WTC11 (cell line): Measurements from ENCODE around the gene IGFALS. TPM values are rescaled to one million over a fixed set of nuclear protein-coding genes. Genes with fewer than 3 reads are reported as not detected.

Experiments used
- ATAC-seq: fragments of 200-7000 bp; cut with Tn5 transposase; 2 replicates; pipeline ENCODE4 v1.10.0; 2021; ENCODE audit warnings: mild to moderate bottlenecking, moderate library complexity
- CTCF ChIA-PET: fragments of 300-600 bp; sonication (Branson Sonifier 250); formaldehyde crosslinking; loops from one replicate; lab custom pipeline; 2021; ENCODE audit warnings: antibody characterized with exemption; lab: Charles Lee
- POLR2A ChIA-PET: fragments of 350-600 bp; sonication (Branson Sonifier 250); formaldehyde crosslinking; loops from one replicate; lab custom pipeline; 2021; ENCODE audit warnings: antibody characterized with exemption; lab: Charles Lee
- DNase-seq: peaks from one replicate; pipeline ENCODE4 v3.0.0; 2021; ENCODE audit warnings: low spot score
- H3K27ac Mint-ChIP-seq: 2 replicates; pipeline ENCODE4 v1.8.0; 2021; ENCODE audit warnings: mixed read lengths
- H3K27me3 Mint-ChIP-seq: 2 replicates; pipeline ENCODE4 v1.8.0; 2021; ENCODE audit warnings: low read depth, mild to moderate bottlenecking, moderate library complexity, mixed read lengths
- H3K36me3 Mint-ChIP-seq: 2 replicates; pipeline ENCODE4 v1.8.0; 2021; ENCODE audit warnings: mixed read lengths
- H3K4me1 Mint-ChIP-seq: 2 replicates; pipeline ENCODE4 v1.8.0; 2022; ENCODE audit warnings: mixed read lengths
- H3K4me3 Mint-ChIP-seq: 2 replicates; pipeline ENCODE4 v1.8.0; 2021; ENCODE audit warnings: mild to moderate bottlenecking, moderate library complexity, mixed read lengths
- H3K9me3 Mint-ChIP-seq: 2 replicates; pipeline ENCODE4 v1.8.0; 2021; ENCODE audit warnings: mixed read lengths
- ATF2 ChIP-seq: sonication (generic); formaldehyde crosslinking; IDR thresholded peaks from 2 replicates; pipeline ENCODE4 v1.8.1; 2022; ENCODE audit warnings: low read depth, missing genetic modification reagents, borderline replicate concordance
- CBFB ChIP-seq: sonication (generic); formaldehyde crosslinking; IDR thresholded peaks from 2 replicates; pipeline ENCODE4 v1.8.1; 2022; ENCODE audit warnings: mild to moderate bottlenecking, low read depth, missing genetic modification reagents
- CREM ChIP-seq: sonication (generic); formaldehyde crosslinking; IDR thresholded peaks from 2 replicates; pipeline ENCODE4 v1.8.1; 2022; ENCODE audit warnings: mild to moderate bottlenecking, missing genetic modification reagents, moderate library complexity
- E2F5 ChIP-seq: sonication (generic); formaldehyde crosslinking; IDR thresholded peaks from 2 replicates; pipeline ENCODE4 v1.8.1; 2022; ENCODE audit warnings: mild to moderate bottlenecking, moderate library complexity, missing genetic modification reagents
- FOXP1 ChIP-seq: sonication (generic); formaldehyde crosslinking; IDR thresholded peaks from 2 replicates; pipeline ENCODE4 v1.8.0; 2022; ENCODE audit warnings: missing genetic modification reagents, mild to moderate bottlenecking, moderate library complexity, borderline replicate concordance
- GABPB1 ChIP-seq: sonication (generic); formaldehyde crosslinking; IDR thresholded peaks from 2 replicates; pipeline ENCODE4 v1.8.1; 2023; ENCODE audit warnings: mild to moderate bottlenecking, missing genetic modification reagents
- IRF1 ChIP-seq: sonication (generic); formaldehyde crosslinking; IDR thresholded peaks from 2 replicates; pipeline ENCODE4 v1.8.0; 2023; ENCODE audit warnings: missing genetic modification reagents
- JUN ChIP-seq: sonication (generic); formaldehyde crosslinking; IDR thresholded peaks from 2 replicates; pipeline ENCODE4 v1.8.0; 2023; ENCODE audit warnings: mild to moderate bottlenecking, missing genetic modification reagents
- KAT7 ChIP-seq: sonication (generic); formaldehyde crosslinking; IDR thresholded peaks from 2 replicates; pipeline ENCODE4 v1.8.1; 2023; ENCODE audit warnings: missing genetic modification reagents, mild to moderate bottlenecking, borderline replicate concordance
- RELA ChIP-seq: sonication (generic); formaldehyde crosslinking; IDR thresholded peaks from 2 replicates; pipeline ENCODE4 v1.8.1; 2022; ENCODE audit warnings: missing genetic modification reagents, mild to moderate bottlenecking, borderline replicate concordance
- SMAD3 ChIP-seq: sonication (generic); formaldehyde crosslinking; IDR thresholded peaks from 2 replicates; pipeline ENCODE4 v1.8.0; 2022; ENCODE audit warnings: missing genetic modification reagents, mild to moderate bottlenecking, borderline replicate concordance
- SP1 ChIP-seq: sonication (generic); formaldehyde crosslinking; conservative IDR thresholded peaks from 2 replicates; pipeline ENCODE4 v1.8.1; 2022; ENCODE audit warnings: missing genetic modification reagents
- TCF7 ChIP-seq: sonication (generic); formaldehyde crosslinking; IDR thresholded peaks from 2 replicates; pipeline ENCODE4 v1.8.0; 2022; ENCODE audit warnings: mild to moderate bottlenecking, low read depth, missing genetic modification reagents, moderate library complexity
- TEAD1 ChIP-seq: sonication (generic); formaldehyde crosslinking; IDR thresholded peaks from 2 replicates; pipeline ENCODE4 v1.8.0; 2022; ENCODE audit warnings: mild to moderate bottlenecking, missing genetic modification reagents
- ZBTB21 ChIP-seq: sonication (generic); formaldehyde crosslinking; IDR thresholded peaks from 2 replicates; pipeline ENCODE4 v1.8.1; 2023; ENCODE audit warnings: mild to moderate bottlenecking, missing genetic modification reagents, borderline replicate concordance
- ZNF219 ChIP-seq: sonication (generic); formaldehyde crosslinking; IDR thresholded peaks from 2 replicates; pipeline ENCODE4 v1.8.0; 2023; ENCODE audit warnings: missing genetic modification reagents, mild to moderate bottlenecking, borderline replicate concordance
- ZNF263 ChIP-seq: sonication (generic); formaldehyde crosslinking; IDR thresholded peaks from 2 replicates; pipeline ENCODE4 v1.8.1; 2022; ENCODE audit warnings: low read depth, mild to moderate bottlenecking, moderate library complexity, missing genetic modification reagents
- total RNA-seq: library from RNA; stranded (reverse); gene quantifications from 3 replicates; pipeline ENCODE4 v1.2.3, GENCODE V29; 2021
- TF ChIP-seq, protein P1 (sequence below): fragments of 200-600 bp; IDR thresholded peaks from 2 replicates; pipeline ENCODE4 v1.8.0; 2022; ENCODE audit warnings: antibody characterized with exemption
- TF ChIP-seq, protein P2 (sequence below): fragments of 250-450 bp; sonication (Bioruptor Pico); IDR thresholded peaks from 2 replicates; pipeline ENCODE4 v1.8.0; 2021; ENCODE audit warnings: mild to moderate bottlenecking
- TF ChIP-seq, protein P3 (sequence below): sonication (generic); formaldehyde crosslinking; IDR thresholded peaks from 2 replicates; pipeline ENCODE4 v1.8.1; 2023; ENCODE audit warnings: mild to moderate bottlenecking, missing genetic modification reagents
- TF ChIP-seq, protein P4 (sequence below): fragments of 250-450 bp; sonication (Bioruptor Pico); IDR thresholded peaks from 2 replicates; pipeline ENCODE4 v1.9.0; 2021; ENCODE audit warnings: mild to moderate bottlenecking
- TF ChIP-seq, protein P5 (sequence below): sonication (generic); formaldehyde crosslinking; IDR thresholded peaks from 2 replicates; pipeline ENCODE4 v1.8.1; 2023; ENCODE audit warnings: mild to moderate bottlenecking, missing genetic modification reagents, moderate library complexity

Gene IGFALS
- total RNA-seq, 1 experiment from 2014 or later, result not detected

DNA sequence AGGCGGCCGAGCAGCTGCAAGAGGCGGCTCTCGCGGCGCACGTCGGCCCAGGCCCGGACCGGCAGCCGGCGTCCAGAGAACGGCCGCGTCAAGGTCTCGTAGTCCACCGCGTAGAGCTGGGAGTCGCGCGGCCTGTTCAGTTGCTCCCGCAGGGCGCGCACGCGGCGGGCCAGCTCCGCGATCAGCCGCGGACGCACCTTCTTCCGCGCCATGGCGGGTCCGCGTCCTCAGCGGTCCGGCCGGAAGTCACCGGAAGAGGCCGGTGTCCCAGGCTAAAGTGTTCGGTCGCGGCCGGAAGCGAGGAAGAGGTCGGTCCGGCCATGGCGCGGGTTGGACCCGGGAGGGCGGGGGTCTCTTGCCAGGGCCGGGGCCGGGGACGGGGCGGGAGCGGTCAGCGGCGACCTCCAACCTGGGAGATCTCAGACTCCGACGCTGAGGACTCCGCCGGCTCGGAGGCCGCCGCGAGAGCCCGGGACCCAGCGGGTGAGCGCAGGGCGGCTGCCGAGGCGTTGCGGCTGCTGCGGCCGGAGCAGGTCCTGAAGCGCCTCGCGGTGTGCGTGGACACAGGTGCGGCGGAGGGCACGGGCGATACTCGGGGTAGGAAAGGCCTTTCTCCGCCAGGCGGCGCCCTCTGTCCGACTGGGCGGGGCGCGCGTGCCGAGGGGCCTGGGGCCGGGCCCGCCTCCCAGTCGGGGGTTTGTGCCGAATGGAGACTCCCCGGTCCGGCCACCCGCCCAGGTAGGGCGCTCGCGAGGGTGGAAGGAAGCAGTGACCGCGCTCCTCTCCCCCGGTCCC, 20.4 kb downstream of the IGFALS start, which contains the start of gene MRPS34:
Gene MRPS34, minus strand, starts transcription at position 227 of the 795 bp plus-strand sequence. Its CDS starts 15 bp downstream, at position 212.
- Mint-ChIP-seq H3K27me3 (no peaks in the 10 kb centered on the region; the same call in 1 of the 2 replicates), H3K4me3 (peak within 1 kb of the TSS; percentile 99)
- TF ChIP-seq, protein P1, sequence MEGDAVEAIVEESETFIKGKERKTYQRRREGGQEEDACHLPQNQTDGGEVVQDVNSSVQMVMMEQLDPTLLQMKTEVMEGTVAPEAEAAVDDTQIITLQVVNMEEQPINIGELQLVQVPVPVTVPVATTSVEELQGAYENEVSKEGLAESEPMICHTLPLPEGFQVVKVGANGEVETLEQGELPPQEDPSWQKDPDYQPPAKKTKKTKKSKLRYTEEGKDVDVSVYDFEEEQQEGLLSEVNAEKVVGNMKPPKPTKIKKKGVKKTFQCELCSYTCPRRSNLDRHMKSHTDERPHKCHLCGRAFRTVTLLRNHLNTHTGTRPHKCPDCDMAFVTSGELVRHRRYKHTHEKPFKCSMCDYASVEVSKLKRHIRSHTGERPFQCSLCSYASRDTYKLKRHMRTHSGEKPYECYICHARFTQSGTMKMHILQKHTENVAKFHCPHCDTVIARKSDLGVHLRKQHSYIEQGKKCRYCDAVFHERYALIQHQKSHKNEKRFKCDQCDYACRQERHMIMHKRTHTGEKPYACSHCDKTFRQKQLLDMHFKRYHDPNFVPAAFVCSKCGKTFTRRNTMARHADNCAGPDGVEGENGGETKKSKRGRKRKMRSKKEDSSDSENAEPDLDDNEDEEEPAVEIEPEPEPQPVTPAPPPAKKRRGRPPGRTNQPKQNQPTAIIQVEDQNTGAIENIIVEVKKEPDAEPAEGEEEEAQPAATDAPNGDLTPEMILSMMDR, result peak; percentile 74
- peak; percentile 89 for TF ChIP-seq GABPB1 (CRISPR knock-in tag)
- 0 out of 2 replicates have a peak, but pooled peaks have one; percentile 63 for TF ChIP-seq SMAD3 (CRISPR knock-in tag)
- TF ChIP-seq, protein P2, sequence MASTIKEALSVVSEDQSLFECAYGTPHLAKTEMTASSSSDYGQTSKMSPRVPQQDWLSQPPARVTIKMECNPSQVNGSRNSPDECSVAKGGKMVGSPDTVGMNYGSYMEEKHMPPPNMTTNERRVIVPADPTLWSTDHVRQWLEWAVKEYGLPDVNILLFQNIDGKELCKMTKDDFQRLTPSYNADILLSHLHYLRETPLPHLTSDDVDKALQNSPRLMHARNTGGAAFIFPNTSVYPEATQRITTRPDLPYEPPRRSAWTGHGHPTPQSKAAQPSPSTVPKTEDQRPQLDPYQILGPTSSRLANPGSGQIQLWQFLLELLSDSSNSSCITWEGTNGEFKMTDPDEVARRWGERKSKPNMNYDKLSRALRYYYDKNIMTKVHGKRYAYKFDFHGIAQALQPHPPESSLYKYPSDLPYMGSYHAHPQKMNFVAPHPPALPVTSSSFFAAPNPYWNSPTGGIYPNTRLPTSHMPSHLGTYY (CRISPR knock-in tag), result no peak
- TF ChIP-seq ZNF263 (CRISPR knock-in tag), result peak; percentile 20; the same call in 1 of the 2 replicates
- TF ChIP-seq ZNF219 (CRISPR knock-in tag), result no peak
- TF ChIP-seq, protein P3, sequence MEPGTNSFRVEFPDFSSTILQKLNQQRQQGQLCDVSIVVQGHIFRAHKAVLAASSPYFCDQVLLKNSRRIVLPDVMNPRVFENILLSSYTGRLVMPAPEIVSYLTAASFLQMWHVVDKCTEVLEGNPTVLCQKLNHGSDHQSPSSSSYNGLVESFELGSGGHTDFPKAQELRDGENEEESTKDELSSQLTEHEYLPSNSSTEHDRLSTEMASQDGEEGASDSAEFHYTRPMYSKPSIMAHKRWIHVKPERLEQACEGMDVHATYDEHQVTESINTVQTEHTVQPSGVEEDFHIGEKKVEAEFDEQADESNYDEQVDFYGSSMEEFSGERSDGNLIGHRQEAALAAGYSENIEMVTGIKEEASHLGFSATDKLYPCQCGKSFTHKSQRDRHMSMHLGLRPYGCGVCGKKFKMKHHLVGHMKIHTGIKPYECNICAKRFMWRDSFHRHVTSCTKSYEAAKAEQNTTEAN, result no peak
- TF ChIP-seq JUN (CRISPR knock-in tag), result peak; percentile 71; the same call in 1 of the 2 replicates
- peak; percentile 68; the same call in 1 of the 2 replicates for TF ChIP-seq E2F5 (CRISPR knock-in tag)
- TF ChIP-seq IRF1 (CRISPR knock-in tag), result 0 out of 2 replicates have a peak, but pooled peaks have one; percentile 78
- peak; percentile 75 for TF ChIP-seq SP1
- TF ChIP-seq TEAD1, result peak; percentile 78
- peak; percentile 33; the same call in 1 of the 2 replicates for TF ChIP-seq CREM (CRISPR knock-in tag)
- TF ChIP-seq TCF7 (CRISPR knock-in tag), result peak; percentile 17; the same call in 1 of the 2 replicates
- TF ChIP-seq, protein P4, sequence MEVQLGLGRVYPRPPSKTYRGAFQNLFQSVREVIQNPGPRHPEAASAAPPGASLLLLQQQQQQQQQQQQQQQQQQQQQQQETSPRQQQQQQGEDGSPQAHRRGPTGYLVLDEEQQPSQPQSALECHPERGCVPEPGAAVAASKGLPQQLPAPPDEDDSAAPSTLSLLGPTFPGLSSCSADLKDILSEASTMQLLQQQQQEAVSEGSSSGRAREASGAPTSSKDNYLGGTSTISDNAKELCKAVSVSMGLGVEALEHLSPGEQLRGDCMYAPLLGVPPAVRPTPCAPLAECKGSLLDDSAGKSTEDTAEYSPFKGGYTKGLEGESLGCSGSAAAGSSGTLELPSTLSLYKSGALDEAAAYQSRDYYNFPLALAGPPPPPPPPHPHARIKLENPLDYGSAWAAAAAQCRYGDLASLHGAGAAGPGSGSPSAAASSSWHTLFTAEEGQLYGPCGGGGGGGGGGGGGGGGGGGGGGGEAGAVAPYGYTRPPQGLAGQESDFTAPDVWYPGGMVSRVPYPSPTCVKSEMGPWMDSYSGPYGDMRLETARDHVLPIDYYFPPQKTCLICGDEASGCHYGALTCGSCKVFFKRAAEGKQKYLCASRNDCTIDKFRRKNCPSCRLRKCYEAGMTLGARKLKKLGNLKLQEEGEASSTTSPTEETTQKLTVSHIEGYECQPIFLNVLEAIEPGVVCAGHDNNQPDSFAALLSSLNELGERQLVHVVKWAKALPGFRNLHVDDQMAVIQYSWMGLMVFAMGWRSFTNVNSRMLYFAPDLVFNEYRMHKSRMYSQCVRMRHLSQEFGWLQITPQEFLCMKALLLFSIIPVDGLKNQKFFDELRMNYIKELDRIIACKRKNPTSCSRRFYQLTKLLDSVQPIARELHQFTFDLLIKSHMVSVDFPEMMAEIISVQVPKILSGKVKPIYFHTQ, result no peak
- TF ChIP-seq, protein P5, sequence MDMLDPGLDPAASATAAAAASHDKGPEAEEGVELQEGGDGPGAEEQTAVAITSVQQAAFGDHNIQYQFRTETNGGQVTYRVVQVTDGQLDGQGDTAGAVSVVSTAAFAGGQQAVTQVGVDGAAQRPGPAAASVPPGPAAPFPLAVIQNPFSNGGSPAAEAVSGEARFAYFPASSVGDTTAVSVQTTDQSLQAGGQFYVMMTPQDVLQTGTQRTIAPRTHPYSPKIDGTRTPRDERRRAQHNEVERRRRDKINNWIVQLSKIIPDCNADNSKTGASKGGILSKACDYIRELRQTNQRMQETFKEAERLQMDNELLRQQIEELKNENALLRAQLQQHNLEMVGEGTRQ (CRISPR knock-in tag), result peak; percentile 57; the same call in 1 of the 2 replicates
- TF ChIP-seq CBFB (CRISPR knock-in tag), result peak; percentile 88; the same call in 1 of the 2 replicates
- TF ChIP-seq ATF2, result peak; percentile 56
- TF ChIP-seq KAT7 (CRISPR knock-in tag), result peak; percentile 71; the same call in 1 of the 2 replicates
- TF ChIP-seq ZBTB21 (CRISPR knock-in tag), result peak; percentile 79; the same call in 1 of the 2 replicates
- TF ChIP-seq FOXP1, result peak; percentile 79
- TF ChIP-seq RELA, result peak; percentile 50; the same call in 1 of the 2 replicates

More for the DNA sequence above, 20.4 kb downstream of the IGFALS start, which contains the start of gene MRPS34:
- Mint-ChIP-seq H3K9me3 (no peaks in the 10 kb centered on the region), H3K27ac (peak within 1 kb of the TSS; percentile 98), H3K4me1 (peaks cover 4% of the 10 kb centered on the region), H3K36me3 (peaks cover 4% of the 10 kb centered on the region)
- ChIA-PET CTCF (interaction anchor here (0.6 to 3.1 kb wide), 8 partner anchors 9 to 430 kb away, joined by 3 to 37 read pairs (median 5); partner anchors contain the start of genes NUBP2 and SPSB3), POLR2A (interaction anchor here (0.8 to 3.6 kb wide), 5 partner anchors 8 to 208 kb away, joined by 3 to 18 read pairs (median 3); partner anchors contain the start of genes NOXO1, NUBP2 and SPSB3)
- DNase-seq, result peak; percentile 88
- ATAC-seq, result peak; percentile 56
